SU-DHL-6 (cell line): Measurements from ENCODE around the gene PLEKHA6.

Experiments used
- CTCF ChIP-seq: fragments of 200-600 bp; sonication (generic); IDR thresholded peaks from one replicate; pipeline ENCODE4 v1.5.1; 2017; ENCODE audit warnings: antibody characterized with exemption, mild to moderate bottlenecking, low read length, moderate library complexity; ENCODE audit not compliant: insufficient read depth, poor library complexity, severe bottlenecking
- EZH2phosphoT487 ChIP-seq: fragments of 200-600 bp; sonication (generic), shearing (Covaris generic); conservative IDR thresholded peaks from 2 replicates; pipeline ENCODE4 v1.6.1; 2018; ENCODE audit warnings: mild to moderate bottlenecking, antibody characterized with exemption, low read length, moderate library complexity, mixed read lengths

DNA sequence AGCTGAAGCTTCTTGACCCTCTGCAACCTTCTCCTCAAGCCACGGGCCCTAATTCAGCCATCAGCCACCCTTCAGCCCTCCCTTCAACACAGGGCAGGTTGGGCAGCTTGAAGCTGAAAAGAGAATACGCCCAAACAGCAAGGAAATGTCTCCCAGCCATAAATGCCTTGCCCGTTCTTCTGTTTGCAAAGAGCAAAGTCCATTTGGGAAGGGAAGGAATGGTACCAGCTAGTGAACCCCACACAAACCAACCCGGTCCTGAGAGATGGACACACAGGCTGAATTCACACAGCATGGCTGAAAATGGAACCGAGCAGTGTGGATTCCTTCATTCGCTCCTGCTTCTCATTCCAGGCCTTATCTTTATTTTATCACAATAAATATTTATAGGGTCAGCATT is 11.5 kb downstream of the PLEKHA6 start:
- TF ChIP-seq CTCF (no peak), EZH2phosphoT487 (no peak)
